GM23248 (cell line): ENCODE results near the gene PCK2.

Experiments used
- EZH2 ChIP-seq: fragments of 200-600 bp; sonication (generic); IDR thresholded peaks from 2 replicates; pipeline ENCODE4 v1.6.1; 2018; ENCODE audit warnings: antibody characterized with exemption, mild to moderate bottlenecking; ENCODE audit not compliant: insufficient read depth, poor library complexity, severe bottlenecking
- EZH2phosphoT487 ChIP-seq: fragments of 200-600 bp; sonication (generic); IDR thresholded peaks from 2 replicates; pipeline ENCODE4 v1.6.1; 2018; ENCODE audit warnings: antibody characterized with exemption, moderate library complexity, mild to moderate bottlenecking, low read depth; ENCODE audit not compliant: insufficient read depth

DNA sequence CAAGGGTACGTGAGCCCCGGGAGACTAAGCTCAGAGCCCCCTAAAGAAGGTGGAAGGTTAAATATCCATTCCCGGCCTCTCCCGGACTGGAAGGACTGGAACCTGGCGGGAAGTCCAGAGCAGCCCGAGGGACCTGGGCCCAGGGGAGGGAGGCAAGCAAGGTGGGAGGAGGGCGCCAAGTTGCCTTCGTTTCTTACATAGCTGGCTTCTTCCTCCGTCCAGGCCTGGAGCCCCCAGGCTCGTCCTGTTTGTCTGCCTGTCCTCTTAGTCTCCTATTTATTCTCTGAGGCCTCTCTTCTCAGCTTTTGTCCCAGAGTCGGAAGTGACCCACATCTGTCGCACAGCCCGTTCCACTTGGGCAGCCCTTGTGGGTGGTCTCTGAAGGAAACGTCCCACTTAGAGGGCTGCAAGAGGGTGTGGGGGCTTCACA lies 745 bp downstream of the PCK2 start:
- TF ChIP-seq EZH2 (no peak), EZH2phosphoT487 (no peak)
